ENCODE data around the gene MKRN1. TPM values are rescaled to one million over a fixed set of nuclear protein-coding genes. Genes with fewer than 3 reads are reported as not detected.
"Not testable (repeated sequence)": the region's sequence is repeated elsewhere in the genome, so short reads cannot be mapped to it uniquely, and the experiment has no call there.

Gene MKRN1
- total RNA-seq, 1 experiment from 2014 or later, result 77.7 TPM

GRCh38 chr7:140440593-140440992 is 38.7 kb downstream of the MKRN1 start:
- DNase-seq (ENCODE audit: low read depth), result peak; percentile 59

GRCh38 chr7:140439359-140439758 is 39.9 kb downstream of the MKRN1 start:
- no peak for DNase-seq (ENCODE audit: low read depth)

- no peak for DNase-seq (ENCODE audit: low read depth)
Measured at GRCh38 chr7:140435252-140435895, 43.9 kb downstream of the MKRN1 start.

GRCh38 chr7:140433396-140433795 is 45.9 kb downstream of the MKRN1 start:
- no peak for DNase-seq (ENCODE audit: low read depth)

- no peak for DNase-seq (ENCODE audit: low read depth)
Measured at GRCh38 chr7:140426130-140426529, 53.2 kb downstream of the MKRN1 start.

GRCh38 chr7:140425718-140426117 is 53.6 kb downstream of the MKRN1 start:
- DNase-seq (ENCODE audit: low read depth), result no peak

- DNase-seq (ENCODE audit: low read depth), result no peak
Measured at GRCh38 chr7:140423501-140423900, 55.8 kb downstream of the MKRN1 start.

- DNase-seq (ENCODE audit: low read depth), result no peak
Measured at GRCh38 chr7:140421521-140421920, 57.8 kb downstream of the MKRN1 start.

GRCh38 chr7:140418653-140419052 is 60.7 kb downstream of the MKRN1 start:
- no peak for DNase-seq (ENCODE audit: low read depth)

GRCh38 chr7:140418156-140418472 is 61.2 kb downstream of the MKRN1 start:
- not testable (repeated sequence) for DNase-seq (ENCODE audit: low read depth)

GRCh38 chr7:140417456-140418155 is 61.7 kb downstream of the MKRN1 start:
- no peak for DNase-seq (ENCODE audit: low read depth)

GRCh38 chr7:140416560-140416959 is 62.7 kb downstream of the MKRN1 start:
- DNase-seq (ENCODE audit: low read depth), result no peak

GRCh38 chr7:140415816-140416215 is 63.5 kb downstream of the MKRN1 start:
- DNase-seq (ENCODE audit: low read depth), result not testable (repeated sequence)

- DNase-seq (ENCODE audit: low read depth), result no peak
Measured at GRCh38 chr7:140415361-140415760, 63.9 kb downstream of the MKRN1 start.

GRCh38 chr7:140404565-140405065 is 74.7 kb downstream of the MKRN1 start:
- peak; percentile 40 for DNase-seq (ENCODE audit: low read depth)

- no peak for DNase-seq (ENCODE audit: low read depth)
Measured at GRCh38 chr7:140403878-140404564, 75.3 kb downstream of the MKRN1 start, which contains the start of gene RAB19. Gene RAB19, plus strand, starts transcription at chr7:140404058. Its CDS starts 3,589 bp downstream, at chr7:140407647.

Other genes starting within 250 kb of the MKRN1 start
- gene SLC37A3, start 81.0 kb downstream of the MKRN1 start, total RNA-seq (2014; rRNA removed; shearing (Covaris generic)), result 22.7 and 37.1 TPM in 2 replicates
- not detected in 2 replicates for gene RAB19, start 75.4 kb downstream of the MKRN1 start, total RNA-seq (2014; rRNA removed; shearing (Covaris generic))
- gene DENND2A, start 161.3 kb upstream of the MKRN1 start, total RNA-seq (2014; rRNA removed; shearing (Covaris generic)), result 11.5 and 19.9 TPM in 2 replicates
- 14.2 and 22.0 TPM in 2 replicates for gene ADCK2, start 193.4 kb upstream of the MKRN1 start, total RNA-seq (2014; rRNA removed; shearing (Covaris generic))
- gene NDUFB2, start 217.2 kb upstream of the MKRN1 start, total RNA-seq (2014; rRNA removed; shearing (Covaris generic)), result 734 and 940 TPM in 2 replicates

Data from M059J (cell line).